CD14-positive monocyte (primary cell): ENCODE data around the gene OSCP1. TPM values are rescaled to one million over a fixed set of nuclear protein-coding genes. Genes with fewer than 3 reads are reported as not detected.

Source experiments
- DNase-seq, 3 donors: peaks; one replicate each; pipeline ENCODE4 v3.0.0-alpha.2; 2011 to 2022
- H2AFZ ChIP-seq: 2 replicates; pipeline ENCODE4 v1.6.0; 2012; ENCODE audit warnings: mild to moderate bottlenecking, low read depth, low read length, inconsistent platforms; ENCODE audit not compliant: insufficient read depth, poor library complexity, severe bottlenecking
- H3K27ac ChIP-seq, 2 donors: 1 replicate in 1 of 2; 2 replicates in 1 of 2; pipeline ENCODE4 v1.5.1; 2012 to 2013; ENCODE audit warnings: low read length in 2 of 2, control low read depth in 1 of 2, inconsistent platforms in 1 of 2, low read depth in 1 of 2, mild to moderate bottlenecking in 1 of 2
- H3K27me3 ChIP-seq, 2 donors: one replicate each; pipeline versions ENCODE4 v1.6.0 to v1.6.1; 2011 to 2013; ENCODE audit warnings: low read length in 2 of 2; ENCODE audit not compliant: control insufficient read depth in 2 of 2, insufficient read depth in 2 of 2
- H3K36me3 ChIP-seq, 2 donors: replicated peaks in 1 of 2; 1 replicate in 1 of 2; 2 replicates in 1 of 2; pipeline versions ENCODE4 v1.5.1 to v1.6.1; 2012 to 2013; ENCODE audit warnings: low read length in 2 of 2, control low read depth in 1 of 2, inconsistent platforms in 1 of 2, mild to moderate bottlenecking in 1 of 2; ENCODE audit not compliant: insufficient read depth in 2 of 2, control insufficient read depth in 1 of 2
- H3K4me1 ChIP-seq, 2 donors: 1 replicate in 1 of 2; 2 replicates in 1 of 2; pipeline versions ENCODE4 v1.5.1 to v1.6.1; 2012 to 2013; ENCODE audit warnings: low read length in 2 of 2, control low read depth in 1 of 2, inconsistent platforms in 1 of 2, mild to moderate bottlenecking in 1 of 2, moderate library complexity in 1 of 2; ENCODE audit not compliant: insufficient read depth in 2 of 2, control insufficient read depth in 1 of 2
- H3K4me2 ChIP-seq: replicated peaks from 2 replicates; pipeline ENCODE3; 2012; ENCODE audit warnings: low read length, moderate library complexity, mild to moderate bottlenecking; ENCODE audit not compliant: poor library complexity, severe bottlenecking; ENCODE audit errors: extremely low read depth
- H3K4me3 ChIP-seq, 3 experiments: fragments of 200-600 bp in 1 of 3; sonication (generic) in 1 of 3; replicated peaks in 1 of 3; 1 replicate in 2 of 3; 2 replicates in 1 of 3; pipeline ENCODE4 v1.5.1; 2011 to 2013; ENCODE audit warnings: low read length in 3 of 3, mild to moderate bottlenecking in 3 of 3, control low read depth in 2 of 3, low read depth in 2 of 3, inconsistent platforms in 1 of 3, moderate library complexity in 1 of 3
- H3K79me2 ChIP-seq: 2 replicates; pipeline ENCODE4 v1.6.0; 2012; ENCODE audit warnings: mild to moderate bottlenecking, control low read depth, inconsistent platforms, low read length, moderate library complexity; ENCODE audit not compliant: insufficient read depth
- H3K9ac ChIP-seq: 2 replicates; pipeline ENCODE4 v1.6.0; 2017; ENCODE audit warnings: low read length, mild to moderate bottlenecking; ENCODE audit not compliant: insufficient read depth, poor library complexity, severe bottlenecking
- H3K9me3 ChIP-seq, 2 donors: replicated peaks in 1 of 2; 1 replicate in 1 of 2; 2 replicates in 1 of 2; pipeline versions ENCODE4 v1.5.1 to v1.6.1; 2012 to 2013; ENCODE audit warnings: low read length in 2 of 2, control low read depth in 1 of 2; ENCODE audit not compliant: control insufficient read depth in 1 of 2, insufficient read depth in 1 of 2
- H4K20me1 ChIP-seq: 2 replicates; pipeline ENCODE4 v1.6.0; 2012; ENCODE audit warnings: mild to moderate bottlenecking, low read length, control low read depth, moderate library complexity; ENCODE audit not compliant: insufficient read depth
- H3K27ac Mint-ChIP-seq, 7 donors: one replicate each; pipeline ENCODE4 v1.8.0; 2020; ENCODE audit warnings: mild to moderate bottlenecking in 7 of 7, mixed read lengths in 7 of 7, moderate library complexity in 6 of 7, inconsistent platforms in 2 of 7
- H3K27me3 Mint-ChIP-seq, 3 donors: one replicate each; pipeline ENCODE4 v1.8.0; 2021 to 2022; ENCODE audit warnings: low read depth in 3 of 3, mild to moderate bottlenecking in 3 of 3, mixed read lengths in 3 of 3, moderate library complexity in 3 of 3, inconsistent platforms in 1 of 3
- H3K36me3 Mint-ChIP-seq, 2 donors: one replicate each; pipeline ENCODE4 v1.8.0; 2020; ENCODE audit warnings: mixed read lengths in 2 of 2, inconsistent platforms in 1 of 2, mild to moderate bottlenecking in 1 of 2
- H3K4me1 Mint-ChIP-seq: one replicate; pipeline ENCODE4 v1.8.0; 2020; ENCODE audit warnings: mild to moderate bottlenecking, mixed read lengths
- H3K4me3 Mint-ChIP-seq, 2 donors: one replicate each; pipeline ENCODE4 v1.8.0; 2020; ENCODE audit warnings: mild to moderate bottlenecking in 2 of 2, mixed read lengths in 2 of 2, moderate library complexity in 1 of 2
- H3K9me3 Mint-ChIP-seq, 7 donors: one replicate each; pipeline ENCODE4 v1.8.0; 2020 to 2022; ENCODE audit warnings: mixed read lengths in 7 of 7, mild to moderate bottlenecking in 6 of 7, moderate library complexity in 6 of 7, inconsistent platforms in 2 of 7
- WGBS: methylation state at CpG from one replicate; pipeline ENCODE4 v1.1.5; 2013; ENCODE audit warnings: missing lambda C conversion rate; ENCODE audit not compliant: insufficient coverage; 5-methylcytosine and 5-hydroxymethylcytosine counted together
- intact Hi-C, 2 donors: fragments of 100-400 bp; cut with micrococcal nuclease; formaldehyde crosslinking; loops; one replicate each; pipeline versions ENCODE4 v1.15.0 to v1.15.1; 2023
- polyA plus RNA-seq, 3 donors: library from polyadenylated mRNA; depleted of rRNA in 1 of 3; unstranded in 2 of 3; stranded (reverse) in 1 of 3; fragments of 300-500 nt in 2 of 3; fragments of >200 nt in 1 of 3; fragmentation: Illumina TruSeq in 2 of 3; gene quantifications; 1 replicate in 2 of 3; 2 replicates in 1 of 3; pipeline ENCODE4 v1.2.3, GENCODE V29; 2012 to 2021
- TF ChIP-seq, protein P1 (sequence below): fragments of 200-600 bp; IDR thresholded peaks from one replicate; pipeline ENCODE4 v1.8.0; 2022; ENCODE audit warnings: antibody characterized with exemption, mild to moderate bottlenecking

The OSCP1 gene
- polyA plus RNA-seq, 3 donors = 0.12 to 0.82 TPM; not detected in 1

DNA sequence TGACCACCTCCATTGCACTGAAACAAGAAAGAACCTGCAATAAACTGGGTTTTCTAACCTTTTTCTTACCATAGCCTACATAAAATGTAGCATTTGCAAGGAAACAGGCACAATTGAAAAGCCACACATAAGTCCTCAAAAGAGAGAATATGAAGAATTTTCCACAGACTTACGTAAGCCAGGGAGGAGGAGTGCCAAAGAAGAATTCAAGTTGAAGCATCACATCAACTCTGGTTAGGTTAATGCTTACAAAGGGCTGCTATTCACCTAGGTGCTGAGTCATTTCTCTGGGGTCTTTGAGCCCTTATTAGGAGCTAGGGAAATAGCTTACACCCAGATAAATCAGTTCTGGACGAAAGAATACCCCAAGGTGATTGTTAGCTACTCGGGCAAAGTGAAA lies 9.6 kb downstream of the OSCP1 start:
- Histone ChIP-seq H3K4me2 (no peak overlapping the region), H3K27ac (no peak overlapping the region), H3K4me1 (no peaks in the 10 kb centered on the region), H3K9me3 (no peaks in the 10 kb centered on the region), H3K79me2 (no peaks in the 10 kb centered on the region), H3K4me3 (no peak overlapping the region), H3K36me3 (no peaks in the 10 kb centered on the region), H3K9ac (no peak overlapping the region), H3K27me3 (no peaks in the 10 kb centered on the region), H2AFZ (no peak overlapping the region), H4K20me1 (no peaks in the 10 kb centered on the region)
- TF ChIP-seq, protein P1, sequence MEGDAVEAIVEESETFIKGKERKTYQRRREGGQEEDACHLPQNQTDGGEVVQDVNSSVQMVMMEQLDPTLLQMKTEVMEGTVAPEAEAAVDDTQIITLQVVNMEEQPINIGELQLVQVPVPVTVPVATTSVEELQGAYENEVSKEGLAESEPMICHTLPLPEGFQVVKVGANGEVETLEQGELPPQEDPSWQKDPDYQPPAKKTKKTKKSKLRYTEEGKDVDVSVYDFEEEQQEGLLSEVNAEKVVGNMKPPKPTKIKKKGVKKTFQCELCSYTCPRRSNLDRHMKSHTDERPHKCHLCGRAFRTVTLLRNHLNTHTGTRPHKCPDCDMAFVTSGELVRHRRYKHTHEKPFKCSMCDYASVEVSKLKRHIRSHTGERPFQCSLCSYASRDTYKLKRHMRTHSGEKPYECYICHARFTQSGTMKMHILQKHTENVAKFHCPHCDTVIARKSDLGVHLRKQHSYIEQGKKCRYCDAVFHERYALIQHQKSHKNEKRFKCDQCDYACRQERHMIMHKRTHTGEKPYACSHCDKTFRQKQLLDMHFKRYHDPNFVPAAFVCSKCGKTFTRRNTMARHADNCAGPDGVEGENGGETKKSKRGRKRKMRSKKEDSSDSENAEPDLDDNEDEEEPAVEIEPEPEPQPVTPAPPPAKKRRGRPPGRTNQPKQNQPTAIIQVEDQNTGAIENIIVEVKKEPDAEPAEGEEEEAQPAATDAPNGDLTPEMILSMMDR = no peak
- intact Hi-C loops = no loop called here
- no peak for DNase-seq
- 90% methylated on average over 2 of the region's 3 CpGs for WGBS
- Mint-ChIP-seq H3K27ac (no peak overlapping the region), H3K4me3 (no peak overlapping the region), H3K9me3 (no peaks in the 10 kb centered on the region), H3K4me1 (peaks cover 3% of the 10 kb centered on the region), H3K36me3 (no peaks in the 10 kb centered on the region), H3K27me3 (peaks cover 0 to 1% (median 1%) of the 10 kb centered on the region in 3 donors)

DNA sequence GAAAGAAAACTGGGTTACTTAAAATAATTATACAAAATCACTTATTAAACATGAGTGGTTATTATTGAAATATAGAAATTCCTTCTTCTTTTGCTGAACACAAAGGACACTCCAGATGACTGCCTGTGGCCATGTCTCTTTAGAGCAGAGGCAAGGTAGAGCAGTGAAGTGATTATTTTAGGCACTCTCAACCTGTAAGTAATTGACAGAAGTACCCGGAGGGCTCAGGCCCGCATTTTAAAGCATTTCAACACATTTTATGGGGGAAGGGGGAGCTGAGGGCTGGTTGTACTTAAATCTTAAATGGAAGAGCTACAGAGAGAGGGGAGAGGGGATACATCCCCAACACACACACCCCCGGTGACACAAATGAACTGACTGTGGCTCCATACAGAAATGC lies 10.2 kb downstream of the OSCP1 start:
- Mint-ChIP-seq H3K9me3 (no peaks in the 10 kb centered on the region), H3K36me3 (no peaks in the 10 kb centered on the region), H3K27me3 (peaks cover 0 to 1% (median 1%) of the 10 kb centered on the region in 3 donors), H3K4me3 (no peak overlapping the region), H3K4me1 (peaks cover 3% of the 10 kb centered on the region), H3K27ac (peak overlapping the region in 1 of 7 donors; percentile 50)
- Histone ChIP-seq H3K4me2 (no peak overlapping the region), H3K4me3 (no peak overlapping the region), H3K27me3 (no peaks in the 10 kb centered on the region), H3K4me1 (no peaks in the 10 kb centered on the region), H4K20me1 (no peaks in the 10 kb centered on the region), H2AFZ (no peak overlapping the region), H3K36me3 (no peaks in the 10 kb centered on the region), H3K27ac (no peak overlapping the region), H3K79me2 (no peaks in the 10 kb centered on the region), H3K9ac (no peak overlapping the region), H3K9me3 (no peaks in the 10 kb centered on the region)
- TF ChIP-seq, protein P1 = no peak
- intact Hi-C loops = no loop called here
- no peak for DNase-seq
- WGBS = no CpG with 5 or more reads among the region's 3 CpGs
